GM15510 (cell line): ENCODE measurements around the gene CTRL.

ENCODE experiments used
- POLR2A ChIP-seq: IDR thresholded peaks from 3 replicates; pipeline ENCODE4 v1.6.1; 2011; ENCODE audit warnings: borderline replicate concordance; ENCODE audit not compliant: insufficient read length; ENCODE audit errors: extremely low read depth

The CTRL gene

DNA sequence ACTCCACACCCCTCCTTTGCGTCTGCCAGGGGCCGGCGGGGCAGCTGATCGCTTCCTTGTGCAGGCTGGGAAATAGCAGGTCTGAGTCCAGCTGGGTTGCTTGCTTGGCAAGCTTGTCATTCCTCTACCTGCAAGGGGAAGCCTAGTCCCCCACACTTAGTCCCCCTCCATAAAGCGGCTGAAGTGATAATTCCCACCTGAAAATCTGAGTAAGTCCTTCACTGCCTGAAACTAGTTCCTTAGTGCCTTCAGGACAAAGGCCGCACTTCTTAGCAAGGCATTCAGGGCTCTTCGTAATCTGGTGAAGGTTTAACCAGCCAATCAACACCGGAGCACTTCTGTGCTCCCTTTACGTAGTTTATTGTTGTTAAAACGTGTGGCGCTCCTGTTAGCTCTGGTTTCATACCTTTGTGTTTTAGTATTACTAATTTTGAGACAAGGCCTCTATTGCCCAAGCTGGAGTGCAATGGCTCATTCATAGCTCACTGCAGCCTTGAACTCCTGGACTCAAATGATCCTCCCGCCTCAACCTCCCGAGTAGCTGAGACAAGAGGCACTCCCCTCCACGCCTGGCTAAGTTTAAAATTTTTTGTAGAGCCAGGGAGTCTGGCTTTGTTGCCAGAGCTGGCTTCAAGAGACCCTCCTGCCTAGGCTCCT lies 37.8 kb downstream of the CTRL start:
- no peak for TF ChIP-seq POLR2A

DNA sequence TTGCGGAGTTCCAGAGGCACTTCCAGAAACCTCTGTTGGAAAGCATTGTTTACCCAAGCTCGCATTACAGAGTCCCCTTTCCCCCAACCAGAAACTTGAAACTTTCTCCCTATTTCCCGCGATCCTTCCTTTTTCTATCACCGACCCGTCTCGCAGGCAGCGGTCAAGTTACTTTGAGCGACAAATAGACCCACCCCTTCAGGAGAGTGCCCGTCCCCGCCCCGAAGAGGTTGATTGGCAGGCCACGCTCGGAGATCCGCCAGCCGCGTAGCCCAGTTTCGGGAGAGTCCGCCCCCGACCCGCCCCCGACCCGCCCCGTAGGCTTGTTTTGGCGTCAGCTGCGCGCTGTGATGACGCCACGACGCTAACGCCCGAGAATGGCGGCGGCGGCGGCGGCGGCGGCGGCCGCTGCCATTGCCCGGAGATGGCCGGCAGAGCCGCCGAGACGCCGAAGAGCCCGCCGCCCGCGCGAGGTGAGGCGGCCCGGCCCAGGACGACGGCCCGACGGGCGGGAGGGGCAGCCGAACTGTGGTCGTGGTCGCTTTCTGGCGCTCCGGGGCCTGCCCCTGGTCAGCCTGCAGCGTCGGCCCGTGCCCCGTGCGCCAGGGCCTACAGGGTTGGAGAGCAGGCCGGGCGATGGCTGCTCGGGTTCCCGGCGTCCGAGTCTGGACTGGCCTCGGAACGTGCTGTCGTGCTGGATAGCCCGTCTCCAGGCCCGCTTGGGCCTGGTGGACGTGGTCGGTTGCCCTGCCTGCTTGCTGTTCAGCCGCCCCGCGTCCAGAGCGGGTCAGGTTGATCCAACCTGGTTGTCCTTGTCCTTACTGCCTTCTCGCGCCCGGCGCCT lies 38.5 kb downstream of the CTRL start, which contains the start of gene PSKH1:
PSKH1 (plus strand) TSS at position 356 of the 844 bp plus-strand sequence. CDS start 15,496 bp downstream, outside the sequence.
- TF ChIP-seq POLR2A = peak; percentile 69

DNA sequence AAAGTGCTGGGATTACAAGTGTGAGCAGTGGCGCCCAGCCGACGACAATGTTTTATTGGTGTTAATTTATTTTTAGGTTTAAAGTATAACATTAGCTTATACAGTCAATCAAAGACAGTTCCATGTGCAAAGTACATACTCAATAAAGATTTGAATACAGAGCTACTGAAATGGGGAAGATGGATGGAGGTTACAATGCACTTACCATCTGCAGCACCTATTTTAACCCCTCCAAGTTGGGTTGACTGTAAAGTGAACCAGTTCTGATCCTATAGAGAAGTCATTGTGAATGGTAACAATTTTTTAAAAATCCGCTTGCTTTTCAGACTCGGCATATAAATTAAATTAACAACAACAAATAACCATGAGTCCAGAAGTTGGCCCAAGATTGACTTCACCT lies 39.3 kb downstream of the CTRL start:
- TF ChIP-seq POLR2A = no peak

DNA sequence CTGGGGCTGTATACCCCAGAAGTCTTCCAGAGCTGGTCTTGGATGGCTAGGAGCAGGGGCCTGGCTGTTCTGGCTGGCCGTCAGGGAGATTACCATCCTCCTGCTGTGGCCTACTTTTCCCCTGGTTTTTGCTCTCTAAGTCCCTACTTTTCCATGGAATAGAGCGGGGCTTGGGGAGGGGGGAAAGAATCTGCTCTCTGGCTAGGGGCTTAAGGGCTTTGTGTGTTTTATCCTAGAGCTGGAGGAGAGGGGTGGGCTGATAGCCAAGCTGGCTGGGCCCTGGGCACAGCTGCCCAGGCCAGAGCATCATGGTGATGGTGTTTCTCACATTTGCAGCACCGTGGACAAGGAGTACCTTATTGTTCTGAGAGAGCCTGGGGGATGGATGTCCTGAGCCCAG lies 43.3 kb downstream of the CTRL start:
- no peak for TF ChIP-seq POLR2A

DNA sequence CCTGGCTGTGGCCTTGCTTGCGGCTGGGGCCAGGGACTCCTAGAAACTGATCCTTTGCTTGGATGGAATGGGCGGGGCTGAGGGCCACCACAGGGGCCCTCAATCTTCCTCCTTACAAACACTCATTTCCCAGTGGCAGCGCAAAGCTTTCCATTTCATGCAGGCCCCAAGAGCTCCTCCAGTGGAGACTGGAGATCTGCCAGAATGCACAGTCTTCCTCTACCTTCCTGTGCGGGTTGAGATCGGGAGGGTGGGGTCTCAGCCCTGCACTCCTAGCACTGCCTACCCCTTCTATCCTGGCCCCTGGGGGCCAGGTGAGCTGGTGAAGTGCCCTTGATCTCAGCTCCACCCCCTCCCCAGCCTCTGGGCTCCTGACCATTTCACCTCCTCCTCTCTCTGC lies 45.3 kb downstream of the CTRL start:
- TF ChIP-seq POLR2A = no peak

DNA sequence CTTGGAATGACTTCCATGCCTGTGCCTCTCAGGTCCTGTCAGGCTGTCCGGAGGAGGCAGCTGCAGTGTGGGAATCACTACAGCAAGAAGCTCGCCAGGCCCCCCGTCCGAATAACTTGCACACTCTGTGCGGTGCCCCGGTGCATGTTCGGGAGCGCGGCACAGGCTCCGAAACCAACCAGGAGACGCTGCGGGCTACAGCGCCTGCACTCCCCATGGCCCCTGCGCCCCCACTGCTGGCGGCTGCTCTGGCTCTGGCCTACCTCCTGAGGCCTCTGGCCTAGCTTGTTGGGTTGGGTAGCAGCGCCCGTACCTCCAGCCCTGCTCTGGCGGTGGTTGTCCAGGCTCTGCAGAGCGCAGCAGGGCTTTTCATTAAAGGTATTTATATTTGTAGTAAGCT lies 45.7 kb downstream of the CTRL start:
- TF ChIP-seq POLR2A = no peak

DNA sequence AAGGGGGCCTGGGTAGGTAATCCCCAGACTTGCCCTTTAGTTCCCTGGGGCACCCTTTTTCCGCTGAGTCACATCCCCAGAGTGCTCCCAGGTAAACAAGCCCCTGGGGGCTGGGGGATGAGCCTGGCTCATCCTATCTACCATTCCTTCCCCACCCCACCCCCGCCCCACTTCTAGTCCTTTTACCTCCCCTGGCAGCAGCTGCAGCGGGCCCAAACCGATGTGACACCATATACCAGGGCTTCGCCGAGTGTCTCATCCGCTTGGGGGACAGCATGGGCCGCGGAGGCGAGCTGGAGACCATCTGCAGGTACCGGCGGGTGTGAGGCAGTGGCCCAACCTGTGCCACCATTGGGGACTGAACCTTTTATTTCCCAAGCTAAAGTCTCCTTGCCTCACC lies 46.1 kb downstream of the CTRL start:
- no peak for TF ChIP-seq POLR2A

DNA sequence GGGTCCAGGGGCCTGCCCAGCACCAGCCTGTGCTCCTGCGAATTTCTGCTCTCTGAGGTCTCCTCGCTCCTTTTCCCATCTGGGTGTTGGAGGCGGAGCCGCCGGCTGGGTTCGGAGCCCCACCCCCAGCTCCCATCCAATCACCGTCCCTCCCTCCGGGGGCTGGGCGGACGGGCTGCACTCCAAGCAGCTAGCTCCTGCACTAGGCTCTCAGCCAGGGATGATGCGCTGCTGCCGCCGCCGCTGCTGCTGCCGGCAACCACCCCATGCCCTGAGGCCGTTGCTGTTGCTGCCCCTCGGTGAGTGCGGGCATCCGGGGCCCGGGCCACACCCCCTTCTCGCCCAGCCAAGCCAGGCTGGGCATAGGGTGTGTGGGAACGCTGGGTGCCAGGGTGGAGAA lies 47.0 kb downstream of the CTRL start, which contains the start of gene NRN1L:
NRN1L (plus strand) TSS at position 202 of the 400 bp plus-strand sequence; CDS start at position 221, 19 bp downstream.
- TF ChIP-seq POLR2A = no peak

DNA sequence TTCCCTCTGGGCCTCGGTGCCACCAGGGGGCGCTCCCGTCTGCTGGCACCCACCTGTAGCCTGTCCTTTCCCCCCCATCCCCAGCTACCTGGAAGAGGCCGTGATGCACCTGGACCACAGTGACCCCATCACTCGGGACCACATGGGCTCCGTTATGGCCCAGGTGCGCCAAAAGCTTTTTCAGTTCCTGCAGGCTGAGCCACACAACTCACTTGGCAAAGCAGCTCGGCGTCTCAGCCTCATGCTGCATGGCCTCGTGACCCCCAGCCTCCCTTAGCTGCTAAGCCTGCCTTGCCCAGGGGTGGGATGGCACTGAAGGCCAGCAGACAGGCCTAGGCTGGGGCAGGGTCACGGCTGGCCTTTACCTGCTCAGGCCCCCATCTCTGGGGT lies 47.8 kb downstream of the CTRL start:
- TF ChIP-seq POLR2A = no peak

DNA sequence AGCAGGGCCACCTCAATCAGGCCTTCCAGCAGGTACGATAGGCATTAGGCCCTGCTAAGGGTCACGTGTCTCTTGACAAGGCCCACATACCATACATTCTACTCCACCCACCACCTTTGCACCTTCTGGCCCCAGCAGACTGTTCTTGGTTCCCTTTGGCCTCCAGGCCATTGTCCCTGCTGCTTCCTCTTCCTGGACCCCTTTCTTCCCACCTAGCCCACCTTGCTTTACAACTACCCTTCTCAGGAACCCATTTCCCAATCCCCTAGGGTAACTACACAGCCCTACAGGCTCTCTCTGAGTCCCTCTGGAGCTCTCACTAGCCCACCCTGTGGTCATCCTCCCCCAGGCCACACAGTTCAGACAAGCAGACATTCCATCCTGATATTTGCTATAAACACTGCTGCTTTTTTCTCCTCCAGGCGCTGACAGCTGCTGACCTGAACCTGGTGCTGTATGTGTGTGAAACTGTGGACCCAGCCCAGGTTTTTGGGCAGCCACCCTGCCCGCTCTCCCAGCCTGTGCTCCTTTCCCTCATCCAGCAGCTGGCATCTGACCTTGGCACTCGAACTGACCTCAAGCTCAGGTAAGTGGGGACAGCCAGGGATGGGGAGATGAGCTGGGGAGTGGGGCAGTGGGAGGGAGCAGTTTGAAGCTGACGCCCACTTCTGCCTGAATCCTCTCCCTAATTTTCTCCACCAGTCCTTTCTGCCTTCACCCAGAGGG lies 48.4 kb downstream of the CTRL start:
- no peak for TF ChIP-seq POLR2A

DNA sequence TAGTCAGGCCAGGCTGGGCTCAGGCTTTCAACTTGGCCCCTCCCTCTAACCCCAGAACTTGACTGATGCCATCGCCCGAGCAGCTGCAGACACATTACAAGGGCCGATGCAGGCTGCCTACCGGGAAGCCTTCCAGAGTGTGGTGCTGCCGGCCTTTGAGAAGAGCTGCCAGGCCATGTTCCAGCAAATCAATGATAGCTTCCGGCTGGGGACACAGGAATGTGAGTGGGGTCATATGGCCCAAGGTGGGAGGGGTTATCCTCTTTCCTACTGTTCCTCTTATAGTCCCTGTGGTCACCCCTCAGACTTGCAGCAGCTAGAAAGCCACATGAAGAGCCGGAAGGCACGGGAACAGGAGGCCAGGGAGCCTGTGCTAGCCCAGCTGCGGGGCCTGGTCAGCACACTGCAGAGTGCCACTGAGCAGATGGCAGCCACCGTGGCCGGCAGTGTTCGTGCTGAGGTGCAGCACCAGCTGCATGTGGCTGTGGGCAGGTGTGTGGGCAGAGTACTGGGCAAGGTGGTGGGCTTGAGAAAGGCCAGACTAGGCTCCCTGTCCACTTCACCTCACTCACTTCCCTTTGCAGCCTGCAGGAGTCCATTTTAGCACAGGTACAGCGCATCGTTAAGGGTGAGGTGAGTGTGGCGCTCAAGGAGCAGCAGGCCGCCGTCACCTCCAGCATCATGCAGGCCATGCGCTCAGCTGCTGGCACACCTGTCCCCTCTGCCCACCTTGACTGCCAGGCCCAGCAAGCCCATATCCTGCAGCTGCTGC lies 49.1 kb downstream of the CTRL start:
- no peak for TF ChIP-seq POLR2A

DNA sequence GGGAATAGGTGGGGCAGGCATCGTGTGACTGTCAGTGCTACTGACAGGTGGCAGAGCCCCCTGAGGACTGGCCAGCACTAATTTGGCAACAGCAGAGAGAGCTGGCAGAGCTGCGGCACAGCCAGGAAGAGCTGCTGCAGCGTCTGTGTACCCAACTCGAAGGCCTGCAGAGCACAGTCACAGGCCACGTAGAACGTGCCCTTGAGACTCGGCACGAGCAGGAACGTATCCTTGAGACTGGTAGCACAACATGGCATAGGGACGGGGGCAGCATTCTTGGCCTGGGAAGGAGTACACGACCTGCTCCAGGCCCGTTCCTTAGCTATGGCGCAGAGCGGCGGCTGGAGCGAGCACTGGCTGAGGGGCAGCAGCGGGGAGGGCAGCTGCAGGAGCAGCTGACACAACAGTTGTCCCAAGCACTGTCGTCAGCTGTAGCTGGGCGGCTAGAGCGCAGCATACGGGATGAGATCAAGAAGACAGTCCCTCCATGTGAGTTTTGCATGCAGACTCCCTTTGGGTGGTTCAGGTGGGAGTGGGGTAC lies 50.0 kb downstream of the CTRL start:
- TF ChIP-seq POLR2A = no peak

DNA sequence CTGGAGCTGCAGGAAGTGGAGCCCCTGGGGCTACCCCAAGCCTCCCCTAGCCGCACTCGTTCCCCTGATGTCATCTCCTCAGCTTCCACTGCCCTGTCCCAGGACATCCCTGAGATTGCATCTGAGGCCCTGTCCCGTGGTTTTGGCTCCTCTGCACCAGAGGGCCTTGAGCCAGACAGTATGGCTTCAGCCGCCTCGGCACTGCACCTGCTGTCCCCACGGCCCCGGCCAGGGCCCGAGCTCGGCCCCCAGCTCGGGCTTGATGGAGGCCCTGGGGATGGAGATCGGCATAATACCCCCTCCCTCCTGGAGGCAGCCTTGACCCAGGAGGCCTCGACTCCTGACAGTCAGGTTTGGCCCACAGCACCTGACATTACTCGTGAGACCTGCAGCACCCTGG lies 51.1 kb downstream of the CTRL start:
- TF ChIP-seq POLR2A = no peak

DNA sequence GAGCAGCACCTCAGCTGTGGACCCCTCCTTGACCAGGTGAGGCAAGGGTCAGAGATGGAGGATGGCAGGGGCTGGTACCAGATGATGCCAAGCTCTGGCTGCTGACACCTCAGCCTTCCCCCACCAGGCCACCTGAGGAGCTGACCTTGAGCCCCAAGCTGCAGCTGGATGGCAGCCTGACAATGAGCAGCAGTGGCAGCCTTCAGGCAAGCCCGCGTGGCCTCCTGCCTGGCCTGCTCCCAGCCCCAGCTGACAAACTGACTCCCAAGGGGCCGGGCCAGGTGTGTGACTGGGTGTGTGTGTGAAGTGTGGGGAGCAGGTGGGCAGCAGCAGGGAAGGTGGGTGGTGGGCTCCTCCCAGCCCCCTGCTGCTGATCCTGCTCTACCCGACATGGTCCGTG lies 51.7 kb downstream of the CTRL start:
- TF ChIP-seq POLR2A = no peak
